ENCODE data around the gene HLCS. TPM values are rescaled to one million over a fixed set of nuclear protein-coding genes. Genes with fewer than 3 reads are reported as not detected.
"Not testable (repeated sequence)": the region's sequence is repeated elsewhere in the genome, so short reads cannot be mapped to it uniquely, and the experiment has no call there.

The HLCS gene
- total and polyA plus RNA-seq, 2 donors from 2014 or later = 4.5 to 29.6 TPM

- H3K4me3 ChIP-seq (ENCODE audit: low read length in 3 of 3) = no peak overlapping the region
- no peaks in the 10 kb centered on the region for H3K9me3 ChIP-seq (ENCODE audit: control insufficient read depth in 2 of 3, insufficient read depth in 1 of 3, low read length in 3 of 3)
- no peak for FAIRE-seq
- H3K36me3 ChIP-seq (ENCODE audit: control insufficient read depth in 2 of 3, insufficient read depth in 3 of 3, low read length in 3 of 3) = peaks cover 0 to 4% (median 0%) of the 10 kb centered on the region in 3 donors
- intact Hi-C loops (cut with DNase I) = no loop called here
- H3K9ac ChIP-seq (ENCODE audit: low read length in 3 of 3) = no peak overlapping the region
- H3K27me3 ChIP-seq (ENCODE audit: control insufficient read depth, insufficient read depth, low read length) = no peaks in the 10 kb centered on the region
- H3K27ac ChIP-seq (ENCODE audit: low read depth in 2 of 2, low read length in 2 of 2) = no peak overlapping the region
- no peak for DNase-seq
- no peak for TF ChIP-seq CTCF (IDR thresholded peaks at IDR 0.05; ENCODE audit: borderline replicate concordance, extremely low read depth, insufficient read depth)
- H3K4me1 ChIP-seq (ENCODE audit: control insufficient read depth in 2 of 3, insufficient read depth in 2 of 3, low read depth in 1 of 3, low read length in 3 of 3) = no peaks in the 10 kb centered on the region
These were observed 5.7 kb downstream of the HLCS start for GRCh38 chr21:36960676-36961284.

DNA sequence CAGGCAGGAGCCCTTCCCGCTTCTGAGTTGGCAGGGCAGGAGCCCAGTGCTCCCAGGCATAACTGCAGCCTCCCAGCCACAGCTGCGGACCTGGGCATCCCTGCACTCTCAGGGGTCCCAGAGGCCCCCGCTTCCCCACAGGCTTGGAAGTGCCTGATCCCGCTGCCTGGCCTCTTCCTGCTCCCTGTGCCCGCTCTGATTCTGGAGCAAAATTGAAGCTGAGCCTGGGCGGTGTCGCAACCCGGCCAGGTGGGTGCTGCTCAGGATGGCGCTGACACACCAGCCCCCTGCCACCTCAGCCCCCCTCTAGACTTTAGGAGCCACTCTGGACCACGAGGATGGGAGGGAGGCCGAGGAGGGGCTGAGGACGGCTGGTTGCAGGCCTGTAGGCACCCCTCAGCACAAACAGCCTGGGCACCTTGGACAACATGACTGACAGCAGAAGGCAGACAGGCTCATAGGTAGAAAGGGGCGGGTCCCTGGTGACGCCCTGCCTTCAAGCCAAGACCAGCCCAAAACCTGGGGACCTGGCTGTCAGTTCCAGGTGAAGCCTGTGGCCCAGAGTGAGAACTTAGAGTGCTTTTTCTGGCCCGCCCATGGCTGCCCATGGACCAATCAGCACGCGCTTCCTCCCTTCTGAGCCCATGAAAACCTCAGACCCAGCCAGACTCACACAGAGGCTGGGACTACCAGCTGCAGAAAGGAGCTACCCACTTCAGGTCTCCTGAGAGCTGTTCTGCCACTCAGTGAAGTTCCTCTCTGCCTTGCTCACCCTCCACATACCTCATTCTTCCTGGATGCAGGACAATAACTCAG, 7.2 kb downstream of the HLCS start:
- FAIRE-seq = no peak
- DNase-seq = no peak

GRCh38 chr21:36955783-36956182, 10.7 kb downstream of the HLCS start:
- H3K36me3 ChIP-seq (ENCODE audit: control insufficient read depth in 2 of 3, insufficient read depth in 3 of 3, low read length in 3 of 3) = peaks cover 0 to 2% (median 0%) of the 10 kb centered on the region in 3 donors
- H3K4me3 ChIP-seq (ENCODE audit: low read length in 3 of 3) = no peak overlapping the region
- H3K9ac ChIP-seq (ENCODE audit: low read length in 3 of 3) = no peak overlapping the region
- no peaks in the 10 kb centered on the region for H3K4me1 ChIP-seq (ENCODE audit: control insufficient read depth in 2 of 3, insufficient read depth in 2 of 3, low read depth in 1 of 3, low read length in 3 of 3)
- H3K9me3 ChIP-seq (ENCODE audit: control insufficient read depth in 2 of 3, insufficient read depth in 1 of 3, low read length in 3 of 3) = no peaks in the 10 kb centered on the region
- DNase-seq = no peak
- H3K27ac ChIP-seq (ENCODE audit: low read depth in 2 of 2, low read length in 2 of 2) = no peak overlapping the region
- FAIRE-seq = no peak
- no peaks in the 10 kb centered on the region for H3K27me3 ChIP-seq (ENCODE audit: control insufficient read depth, insufficient read depth, low read length)
- no peak for TF ChIP-seq CTCF (IDR thresholded peaks at IDR 0.05; ENCODE audit: borderline replicate concordance, extremely low read depth, insufficient read depth)
- intact Hi-C loops (cut with DNase I) = no loop called here

More for the DNA sequence above, 7.2 kb downstream of the HLCS start:
- no peak overlapping the region for H3K4me3 ChIP-seq (ENCODE audit: low read length in 3 of 3)
- intact Hi-C loops (cut with DNase I) = no loop called here
- TF ChIP-seq CTCF (IDR thresholded peaks at IDR 0.05; ENCODE audit: borderline replicate concordance, extremely low read depth, insufficient read depth) = no peak
- no peaks in the 10 kb centered on the region for H3K9me3 ChIP-seq (ENCODE audit: control insufficient read depth in 2 of 3, insufficient read depth in 1 of 3, low read length in 3 of 3)
- no peaks in the 10 kb centered on the region for H3K27me3 ChIP-seq (ENCODE audit: control insufficient read depth, insufficient read depth, low read length)
- H3K27ac ChIP-seq (ENCODE audit: low read depth in 2 of 2, low read length in 2 of 2) = no peak overlapping the region
- no peaks in the 10 kb centered on the region for H3K4me1 ChIP-seq (ENCODE audit: control insufficient read depth in 2 of 3, insufficient read depth in 2 of 3, low read depth in 1 of 3, low read length in 3 of 3)
- H3K36me3 ChIP-seq (ENCODE audit: control insufficient read depth in 2 of 3, insufficient read depth in 3 of 3, low read length in 3 of 3) = peaks cover 0 to 4% (median 0%) of the 10 kb centered on the region in 3 donors
- no peak overlapping the region for H3K9ac ChIP-seq (ENCODE audit: low read length in 3 of 3)

DNA sequence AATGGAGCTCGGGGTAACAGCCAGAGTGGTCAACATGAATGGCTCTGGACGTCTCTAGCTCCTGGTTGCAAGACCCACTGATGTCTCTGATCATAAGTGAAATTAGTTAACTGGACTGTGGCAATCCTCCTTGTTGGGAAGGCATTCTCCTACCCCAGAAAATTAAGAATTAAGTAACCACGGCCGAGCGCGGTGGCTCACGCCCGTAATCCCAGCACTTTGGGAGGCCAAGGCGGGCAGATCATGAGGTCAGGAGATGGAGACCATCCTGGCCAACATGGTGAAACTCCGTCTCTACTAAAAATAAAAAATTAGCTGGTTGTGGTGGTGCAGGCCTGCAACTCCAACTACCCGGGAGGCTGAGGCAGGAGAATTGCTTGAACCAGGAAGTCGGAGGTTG, 14.1 kb downstream of the HLCS start:
- FAIRE-seq; intact Hi-C loops (cut with DNase I); H3K36me3 ChIP-seq (ENCODE audit: control insufficient read depth in 2 of 3, insufficient read depth in 3 of 3, low read length in 3 of 3); H3K27ac ChIP-seq (ENCODE audit: low read depth in 2 of 2, low read length in 2 of 2); H3K9me3 ChIP-seq (ENCODE audit: control insufficient read depth in 2 of 3, insufficient read depth in 1 of 3, low read length in 3 of 3); H3K27me3 ChIP-seq (ENCODE audit: control insufficient read depth, insufficient read depth, low read length); H3K4me3 ChIP-seq (ENCODE audit: low read length in 3 of 3); H3K9ac ChIP-seq (ENCODE audit: low read length in 3 of 3); H3K4me1 ChIP-seq (ENCODE audit: control insufficient read depth in 2 of 3, insufficient read depth in 2 of 3, low read depth in 1 of 3, low read length in 3 of 3); DNase-seq: not testable (repeated sequence)
